ENCODE measurements around the gene MRPL41.
"Not testable (repeated sequence)": the region's sequence is repeated elsewhere in the genome, so short reads cannot be mapped to it uniquely, and the experiment has no call there.

The MRPL41 gene

GRCh38 chr9:137551264-137552021, at the start of gene MRPL41:
Gene MRPL41 (plus strand): TSS chr9:137551879. CDS start chr9:137552082, 203 bp downstream.
- DNase-seq (ENCODE audit: low spot score) = peak; percentile 92

GRCh38 chr9:137502008-137502911, 49.4 kb upstream of the MRPL41 start:
- no peak for DNase-seq (ENCODE audit: low spot score)

- no peak for DNase-seq (ENCODE audit: low spot score)
These were observed 47.3 kb upstream of the MRPL41 start for GRCh38 chr9:137504432-137504777.

GRCh38 chr9:137505421-137506140, 46.1 kb upstream of the MRPL41 start:
- DNase-seq (ENCODE audit: low spot score) = no peak

GRCh38 chr9:137506274-137506673, 45.4 kb upstream of the MRPL41 start:
- no peak for DNase-seq (ENCODE audit: low spot score)

GRCh38 chr9:137506702-137507171, 44.9 kb upstream of the MRPL41 start:
- DNase-seq (ENCODE audit: low spot score) = no peak

GRCh38 chr9:137509198-137509597, 42.5 kb upstream of the MRPL41 start:
- DNase-seq (ENCODE audit: low spot score) = no peak

- not testable (repeated sequence) for DNase-seq (ENCODE audit: low spot score)
These were observed 40.6 kb upstream of the MRPL41 start for GRCh38 chr9:137511126-137511525.

GRCh38 chr9:137511758-137512463, 39.8 kb upstream of the MRPL41 start:
- no peak for DNase-seq (ENCODE audit: low spot score)

GRCh38 chr9:137513136-137513535, 38.5 kb upstream of the MRPL41 start:
- not testable (repeated sequence) for DNase-seq (ENCODE audit: low spot score)

GRCh38 chr9:137513801-137514570, 37.7 kb upstream of the MRPL41 start:
- not testable (repeated sequence) for DNase-seq (ENCODE audit: low spot score)

- DNase-seq (ENCODE audit: low spot score) = no peak
These were observed 36.9 kb upstream of the MRPL41 start for GRCh38 chr9:137514691-137515337.

GRCh38 chr9:137515338-137515724, 36.3 kb upstream of the MRPL41 start:
- no peak for DNase-seq (ENCODE audit: low spot score)

GRCh38 chr9:137516144-137516917, 35.3 kb upstream of the MRPL41 start:
- no peak for DNase-seq (ENCODE audit: low spot score)

- DNase-seq (ENCODE audit: low spot score) = not testable (repeated sequence)
These were observed 32.8 kb upstream of the MRPL41 start for GRCh38 chr9:137518661-137519459.

- no peak for DNase-seq (ENCODE audit: low spot score)
These were observed 32.1 kb upstream of the MRPL41 start for GRCh38 chr9:137519553-137519952.

- DNase-seq (ENCODE audit: low spot score) = no peak
These were observed 30.9 kb upstream of the MRPL41 start for GRCh38 chr9:137520614-137521404.
